Esophagus muscularis mucosa (tissue), 4 donors: ENCODE data around the gene FAM118B. TPM values are rescaled to one million over a fixed set of nuclear protein-coding genes. Genes with fewer than 3 reads are reported as not detected.

Experiments
- DNase-seq: peaks from one replicate; pipeline ENCODE4 v3.0.0-alpha.2; 2017; ENCODE audit errors: extremely low spot score
- H3K27ac ChIP-seq, 4 donors: fragments of 200-600 bp; sonication (generic); replicated peaks in 1 of 4; 1 replicate in 3 of 4; 2 replicates in 1 of 4; pipeline ENCODE4 v1.5.1; 2016 to 2019; ENCODE audit warnings: mild to moderate bottlenecking in 1 of 4
- H3K27me3 ChIP-seq, 4 donors: fragments of 200-600 bp; sonication (generic); one replicate each; pipeline versions ENCODE4 v1.5.1 to v1.6.0; 2016 to 2019
- H3K36me3 ChIP-seq, 4 donors: fragments of 200-600 bp; sonication (generic); one replicate each; pipeline ENCODE4 v1.5.1; 2016 to 2019
- H3K4me1 ChIP-seq, 4 donors: fragments of 200-600 bp; sonication (generic); one replicate each; pipeline ENCODE4 v1.5.1; 2016 to 2019
- H3K4me3 ChIP-seq, 4 donors: fragments of 200-600 bp; sonication (generic); 1 replicate in 2 of 4; 2 replicates in 2 of 4; pipeline ENCODE4 v1.5.1; 2016 to 2019; ENCODE audit warnings: mild to moderate bottlenecking in 4 of 4, moderate library complexity in 1 of 4
- H3K9me3 ChIP-seq, 4 donors: fragments of 200-600 bp; sonication (generic); 1 replicate in 3 of 4; 2 replicates in 1 of 4; pipeline ENCODE4 v1.5.1; 2016 to 2019
- CTCF ChIP-seq, 3 experiments: fragments of 200-600 bp in 2 of 3; fragments of 450-650 bp in 1 of 3; sonication (generic) in 2 of 3; IDR thresholded peaks; one replicate each; pipeline ENCODE4 v1.5.1; 2017 to 2019; ENCODE audit warnings: antibody characterized with exemption in 3 of 3, mild to moderate bottlenecking in 2 of 3, moderate library complexity in 1 of 3
- EP300 ChIP-seq: sonication (generic); formaldehyde crosslinking; IDR thresholded peaks from one replicate; pipeline ENCODE4 v1.6.1; 2017; ENCODE audit warnings: antibody characterized with exemption
- POLR2A ChIP-seq: fragments of 450-650 bp; IDR thresholded peaks from one replicate; pipeline ENCODE4 v1.6.1; 2017; ENCODE audit warnings: antibody characterized with exemption, moderate library complexity, mild to moderate bottlenecking, low read depth
- POLR2AphosphoS5 ChIP-seq, 2 donors: sonication (generic); formaldehyde crosslinking; IDR thresholded peaks; one replicate each; pipeline ENCODE4 v1.6.1; 2017; ENCODE audit warnings: antibody characterized with exemption in 2 of 2
- WGBS: methylation state at CpG from one replicate; pipeline ENCODE4 v1.1.5; 2018; 5-methylcytosine and 5-hydroxymethylcytosine counted together
- intact Hi-C: fragments of 100-400 bp; cut with DNase I; formaldehyde crosslinking; loops from one replicate; pipeline ENCODE4 v1.15.1; 2023
- total RNA-seq, 4 donors: library from RNA; depleted of rRNA; stranded (reverse); fragments of >200 nt; gene quantifications; one replicate each; pipeline versions ENCODE4 v1.1.0 to v1.2.1, GENCODE V29; 2016

The FAM118B gene
- total RNA-seq, 4 donors from 2014 or later: 14.1 to 22.8 (median 17.9) TPM

GRCh38 chr11:126277780-126278179 lies 66.2 kb downstream of the FAM118B start:
- 97% methylated on average over 3 of the region's 4 CpGs for WGBS
- H3K36me3 ChIP-seq: peaks cover 24 to 59% (median 51%) of the 10 kb centered on the region in 4 donors
- peaks cover 10 to 15% (median 11%) of the 10 kb centered on the region in 4 donors for H3K4me1 ChIP-seq
- intact Hi-C loops: no loop called here
- H3K27ac ChIP-seq: no peak overlapping the region
- no peak for TF ChIP-seq EP300
- no peak for TF ChIP-seq POLR2AphosphoS5 (IDR thresholded peaks at IDR 0.05)
- TF ChIP-seq CTCF (IDR thresholded peaks at IDR 0.05): no peak
- no peak for TF ChIP-seq POLR2A
- H3K9me3 ChIP-seq: no peaks in the 10 kb centered on the region
- H3K27me3 ChIP-seq: no peaks in the 10 kb centered on the region
- H3K4me3 ChIP-seq: no peak overlapping the region
- no peak for DNase-seq

GRCh38 chr11:126279191-126279590 lies 67.6 kb downstream of the FAM118B start:
- TF ChIP-seq POLR2A (no peak), EP300 (no peak), POLR2AphosphoS5 (IDR thresholded peaks at IDR 0.05) (no peak), CTCF (IDR thresholded peaks at IDR 0.05) (no peak)
- H3K27me3 ChIP-seq: no peaks in the 10 kb centered on the region
- peaks cover 12 to 25% (median 19%) of the 10 kb centered on the region in 4 donors for H3K4me1 ChIP-seq
- 86% methylated on average over 8 of the region's 8 CpGs for WGBS
- no peak overlapping the region for H3K4me3 ChIP-seq
- DNase-seq: no peak
- intact Hi-C loops: no loop called here
- peaks cover 24 to 45% (median 38%) of the 10 kb centered on the region in 4 donors for H3K36me3 ChIP-seq
- H3K27ac ChIP-seq: no peak overlapping the region
- H3K9me3 ChIP-seq: no peaks in the 10 kb centered on the region

- DNase-seq: no peak
- Histone ChIP-seq H3K4me3 (no peak overlapping the region), H3K27ac (peak overlapping the region in 1 of 4 donors; percentile 95), H3K4me1 (peaks cover 16 to 34% (median 32%) of the 10 kb centered on the region in 4 donors), H3K27me3 (no peaks in the 10 kb centered on the region), H3K36me3 (peaks cover 16 to 31% (median 24%) of the 10 kb centered on the region in 4 donors), H3K9me3 (no peaks in the 10 kb centered on the region)
- no peak for TF ChIP-seq EP300
- no peak for TF ChIP-seq POLR2AphosphoS5 (IDR thresholded peaks at IDR 0.05)
- no peak for TF ChIP-seq CTCF (IDR thresholded peaks at IDR 0.05)
- TF ChIP-seq POLR2A: no peak
- intact Hi-C loops: no loop called here
- 66% methylated on average over 5 of the region's 5 CpGs for WGBS
Measured at GRCh38 chr11:126280595-126280994, 69.0 kb downstream of the FAM118B start.

GRCh38 chr11:126281245-126281644 lies 69.7 kb downstream of the FAM118B start:
- WGBS: 80% methylated on average over 6 of the region's 6 CpGs
- TF ChIP-seq EP300: no peak
- intact Hi-C loops: no loop called here
- H3K4me3 ChIP-seq: no peak overlapping the region
- DNase-seq: no peak
- no peaks in the 10 kb centered on the region for H3K9me3 ChIP-seq
- peak overlapping the region in 1 of 4 donors; percentile 95 for H3K27ac ChIP-seq
- H3K4me1 ChIP-seq: peaks cover 16 to 34% (median 32%) of the 10 kb centered on the region in 4 donors
- no peaks in the 10 kb centered on the region for H3K27me3 ChIP-seq
- H3K36me3 ChIP-seq: peaks cover 16 to 26% (median 18%) of the 10 kb centered on the region in 4 donors

- 92% methylated on average over 10 of the region's 10 CpGs for whole genome bisulfite sequencing
- TF ChIP-seq EP300: no peak
- no peak for TF ChIP-seq POLR2AphosphoS5 (IDR thresholded peaks at IDR 0.05)
- no peak for TF ChIP-seq CTCF (IDR thresholded peaks at IDR 0.05)
- TF ChIP-seq POLR2A: no peak
- Histone ChIP-seq H3K9me3 (no peaks in the 10 kb centered on the region), H3K36me3 (peaks cover 11 to 21% (median 15%) of the 10 kb centered on the region in 4 donors), H3K4me1 (peaks cover 16 to 34% (median 32%) of the 10 kb centered on the region in 4 donors), H3K27me3 (no peaks in the 10 kb centered on the region), H3K4me3 (peak overlapping the region in 3 of 4 donors; percentile 83 to 96 (median 91)), H3K27ac (peak overlapping the region; percentile 92 to 98 (median 95))
- intact Hi-C loops: no loop called here
- no peak for DNase-seq
Measured at GRCh38 chr11:126281666-126282175, 70.1 kb downstream of the FAM118B start.
